ENCODE measurements around the gene RBL2. TPM values are rescaled to one million over a fixed set of nuclear protein-coding genes. Genes with fewer than 3 reads are reported as not detected.

RBL2 gene
- total RNA-seq, 2 experiments from 2014 or later: 48.3 to 49.2 TPM

GRCh38 chr16:53484542-53484941, 50.3 kb downstream of the RBL2 start:
- H3K36me3 Mint-ChIP-seq: peaks cover 85% of the 10 kb centered on the region
- H3K27me3 Mint-ChIP-seq: no peaks in the 10 kb centered on the region
- H3K9me3 Mint-ChIP-seq: peaks cover 31% of the 10 kb centered on the region
- no peak for DNase-seq
- H3K4me3 Mint-ChIP-seq: no peak overlapping the region
- no peak overlapping the region for H3K27ac Mint-ChIP-seq
- peaks cover 18% of the 10 kb centered on the region for H3K4me1 Mint-ChIP-seq

GRCh38 chr16:53486230-53486629, 52.0 kb downstream of the RBL2 start:
- H3K9me3 Mint-ChIP-seq: peaks cover 31% of the 10 kb centered on the region
- H3K36me3 Mint-ChIP-seq: peaks cover 77% of the 10 kb centered on the region
- H3K27me3 Mint-ChIP-seq: no peaks in the 10 kb centered on the region
- DNase-seq: no peak
- H3K4me3 Mint-ChIP-seq: no peak overlapping the region
- no peak overlapping the region for H3K27ac Mint-ChIP-seq
- peaks cover 22% of the 10 kb centered on the region for H3K4me1 Mint-ChIP-seq

GRCh38 chr16:53489755-53490154, 55.5 kb downstream of the RBL2 start:
- peaks cover 60% of the 10 kb centered on the region for H3K36me3 Mint-ChIP-seq
- H3K27ac Mint-ChIP-seq: peak overlapping the region; percentile 56
- H3K27me3 Mint-ChIP-seq: no peaks in the 10 kb centered on the region
- no peak overlapping the region for H3K4me3 Mint-ChIP-seq
- peaks cover 16% of the 10 kb centered on the region for H3K9me3 Mint-ChIP-seq
- no peak for DNase-seq
- H3K4me1 Mint-ChIP-seq: peaks cover 28% of the 10 kb centered on the region

- no peaks in the 10 kb centered on the region for H3K9me3 Mint-ChIP-seq
- no peaks in the 10 kb centered on the region for H3K27me3 Mint-ChIP-seq
- peaks cover 45% of the 10 kb centered on the region for H3K4me1 Mint-ChIP-seq
- no peak overlapping the region for H3K4me3 Mint-ChIP-seq
- H3K36me3 Mint-ChIP-seq: peaks cover 53% of the 10 kb centered on the region
- no peak for DNase-seq
- H3K27ac Mint-ChIP-seq: peak overlapping the region; percentile 7
Measured at GRCh38 chr16:53492503-53492902, 58.2 kb downstream of the RBL2 start.

- no peak overlapping the region for H3K4me3 Mint-ChIP-seq
- peak overlapping the region; percentile 38 for H3K27ac Mint-ChIP-seq
- H3K27me3 Mint-ChIP-seq: no peaks in the 10 kb centered on the region
- H3K9me3 Mint-ChIP-seq: no peaks in the 10 kb centered on the region
- H3K36me3 Mint-ChIP-seq: peaks cover 55% of the 10 kb centered on the region
- DNase-seq: no peak
- peaks cover 54% of the 10 kb centered on the region for H3K4me1 Mint-ChIP-seq
Measured at GRCh38 chr16:53494636-53495035, 60.4 kb downstream of the RBL2 start.

GRCh38 chr16:53495325-53495724, 61.1 kb downstream of the RBL2 start:
- Mint-ChIP-seq H3K9me3 (no peaks in the 10 kb centered on the region), H3K4me3 (no peak overlapping the region), H3K27ac (peak overlapping the region; percentile 72), H3K27me3 (no peaks in the 10 kb centered on the region), H3K4me1 (peaks cover 52% of the 10 kb centered on the region), H3K36me3 (peaks cover 59% of the 10 kb centered on the region)
- no peak for DNase-seq

GRCh38 chr16:53498984-53499383, 64.7 kb downstream of the RBL2 start:
- no peaks in the 10 kb centered on the region for H3K9me3 Mint-ChIP-seq
- no peaks in the 10 kb centered on the region for H3K27me3 Mint-ChIP-seq
- H3K27ac Mint-ChIP-seq: peak overlapping the region; percentile 82
- H3K4me3 Mint-ChIP-seq: no peak overlapping the region
- peaks cover 54% of the 10 kb centered on the region for H3K4me1 Mint-ChIP-seq
- H3K36me3 Mint-ChIP-seq: peaks cover 50% of the 10 kb centered on the region
- no peak for DNase-seq

GRCh38 chr16:53501216-53501859, 67.1 kb downstream of the RBL2 start:
- no peak for DNase-seq
- peaks cover 50% of the 10 kb centered on the region for H3K4me1 Mint-ChIP-seq

GRCh38 chr16:53502331-53503269, 68.3 kb downstream of the RBL2 start, which contains the start of gene AKTIP:
TSS of gene AKTIP (minus strand) at chr16:53503209. CDS start at chr16:53500259, 2,950 bp downstream.
- Mint-ChIP-seq H3K9me3 (no peaks in the 10 kb centered on the region), H3K4me3 (peak within 1 kb of the TSS; percentile 97), H3K27ac (peak within 1 kb of the TSS; percentile 94), H3K27me3 (no peaks in the 10 kb centered on the region), H3K36me3 (peaks cover 23% of the 10 kb centered on the region), H3K4me1 (peaks cover 53% of the 10 kb centered on the region)
- peak; percentile 74 for DNase-seq

More at GRCh38 chr16:53501216-53501859, 67.1 kb downstream of the RBL2 start:
- H3K36me3 Mint-ChIP-seq: peaks cover 31% of the 10 kb centered on the region
- H3K27ac Mint-ChIP-seq: peak overlapping the region; percentile 94
- no peaks in the 10 kb centered on the region for H3K9me3 Mint-ChIP-seq
- H3K27me3 Mint-ChIP-seq: no peaks in the 10 kb centered on the region
- H3K4me3 Mint-ChIP-seq: peak overlapping the region; percentile 97

- peak; percentile 99 for DNase-seq
- H3K9me3 Mint-ChIP-seq: no peaks in the 10 kb centered on the region
- H3K27ac Mint-ChIP-seq: peak overlapping the region; percentile 90
- peak overlapping the region; percentile 88 for H3K4me3 Mint-ChIP-seq
- no peaks in the 10 kb centered on the region for H3K27me3 Mint-ChIP-seq
- peaks cover 18% of the 10 kb centered on the region for H3K36me3 Mint-ChIP-seq
- peaks cover 48% of the 10 kb centered on the region for H3K4me1 Mint-ChIP-seq
Measured at GRCh38 chr16:53503270-53503923, 69.1 kb downstream of the RBL2 start.

GRCh38 chr16:53503991-53504663, 69.9 kb downstream of the RBL2 start:
- Mint-ChIP-seq H3K27me3 (no peaks in the 10 kb centered on the region), H3K36me3 (peaks cover 12% of the 10 kb centered on the region), H3K4me1 (peaks cover 41% of the 10 kb centered on the region), H3K27ac (peak overlapping the region; percentile 90), H3K9me3 (no peaks in the 10 kb centered on the region), H3K4me3 (peak overlapping the region; percentile 88)
- no peak for DNase-seq

GRCh38 chr16:53504665-53505064, 70.4 kb downstream of the RBL2 start:
- Mint-ChIP-seq H3K36me3 (peaks cover 10% of the 10 kb centered on the region), H3K4me3 (peak overlapping the region; percentile 88), H3K9me3 (no peaks in the 10 kb centered on the region), H3K27me3 (no peaks in the 10 kb centered on the region), H3K27ac (peak overlapping the region; percentile 90), H3K4me1 (peaks cover 40% of the 10 kb centered on the region)
- DNase-seq: no peak

- H3K36me3 Mint-ChIP-seq: no peaks in the 10 kb centered on the region
- H3K4me1 Mint-ChIP-seq: peaks cover 32% of the 10 kb centered on the region
- no peaks in the 10 kb centered on the region for H3K27me3 Mint-ChIP-seq
- no peak for DNase-seq
- no peaks in the 10 kb centered on the region for H3K9me3 Mint-ChIP-seq
- no peak overlapping the region for H3K27ac Mint-ChIP-seq
- no peak overlapping the region for H3K4me3 Mint-ChIP-seq
Measured at GRCh38 chr16:53506254-53506653, 72.0 kb downstream of the RBL2 start.

GRCh38 chr16:53507464-53508179, 73.4 kb downstream of the RBL2 start:
- Mint-ChIP-seq H3K36me3 (no peaks in the 10 kb centered on the region), H3K4me1 (peaks cover 26% of the 10 kb centered on the region), H3K27ac (no peak overlapping the region), H3K9me3 (no peaks in the 10 kb centered on the region), H3K27me3 (no peaks in the 10 kb centered on the region), H3K4me3 (no peak overlapping the region)
- DNase-seq: no peak

All from activated naive CD8-positive, alpha-beta T cell treated with anti-CD3 and anti-CD28 coated beads for 36 hours (primary cell).